Activated T-helper 2 cell treated with anti-CD3 and anti-CD28 coated beads, Interferon-gamma antibody, Interleukin-2, Interleukin-4, amounts not matched to agents 10 μg/mL and 5 μg/mL and 100 μg/mL, durations not matched to agents 14 hours and 24 hours and 36 hours (primary cell): ENCODE data around the gene SMAD4. TPM values are rescaled to one million over a fixed set of nuclear protein-coding genes. Genes with fewer than 3 reads are reported as not detected.

Experiments used
- DNase-seq: peaks from one replicate; pipeline ENCODE4 v3.0.0; 2021; ENCODE audit warnings: low spot score
- H3K27ac Mint-ChIP-seq: one replicate; pipeline ENCODE4 v1.8.0; 2021; ENCODE audit warnings: mixed read lengths
- H3K27me3 Mint-ChIP-seq: one replicate; pipeline ENCODE4 v1.8.0; 2021; ENCODE audit warnings: low read depth, mixed read lengths
- H3K36me3 Mint-ChIP-seq: one replicate; pipeline ENCODE4 v1.8.0; 2021; ENCODE audit warnings: low read depth, mixed read lengths
- H3K4me1 Mint-ChIP-seq: one replicate; pipeline ENCODE4 v1.8.0; 2021; ENCODE audit warnings: low read depth, mixed read lengths
- H3K4me3 Mint-ChIP-seq: one replicate; pipeline ENCODE4 v1.8.0; 2021; ENCODE audit warnings: low read depth, mild to moderate bottlenecking, moderate library complexity, mixed read lengths
- H3K9me3 Mint-ChIP-seq: one replicate; pipeline ENCODE4 v1.8.0; 2021; ENCODE audit warnings: mixed read lengths
- intact Hi-C: fragments of 100-400 bp; cut with micrococcal nuclease; formaldehyde crosslinking; loops from one replicate; pipeline ENCODE4 v1.15.1; 2023
- total RNA-seq: library from RNA; stranded (reverse); gene quantifications from 2 replicates; pipeline ENCODE4 v1.2.3, GENCODE V29; 2022

The SMAD4 gene
- total RNA-seq, 1 donor from 2014 or later: 73.0 TPM

- Mint-ChIP-seq H3K4me1 (peaks cover 39% of the 10 kb centered on the region), H3K9me3 (no peaks in the 10 kb centered on the region), H3K27me3 (no peaks in the 10 kb centered on the region), H3K4me3 (peak overlapping the region; percentile 96), H3K27ac (peak overlapping the region; percentile 92), H3K36me3 (peaks cover 33% of the 10 kb centered on the region)
- intact Hi-C loops: loop anchor here (2.0 kb wide), 1 partner anchor 61 kb away; the partner anchor contains the start of gene ELAC1
- no peak for DNase-seq
These were observed 677 bp upstream of the SMAD4 start for GRCh38 chr18:51029378-51029693.

GRCh38 chr18:51030537-51031258, 685 bp downstream of the SMAD4 start:
- peak overlapping the region; percentile 97 for H3K4me3 Mint-ChIP-seq
- peaks cover 41% of the 10 kb centered on the region for H3K36me3 Mint-ChIP-seq
- no peaks in the 10 kb centered on the region for H3K27me3 Mint-ChIP-seq
- no peaks in the 10 kb centered on the region for H3K9me3 Mint-ChIP-seq
- H3K27ac Mint-ChIP-seq: peak overlapping the region; percentile 77
- DNase-seq: peak; percentile 64
- H3K4me1 Mint-ChIP-seq: peaks cover 48% of the 10 kb centered on the region
- intact Hi-C loops: loop anchor here (1.0 to 5.0 kb wide), 4 partner anchors 21 to 750 kb away; partner anchors contain the start of gene MBD1

GRCh38 chr18:51032193-51032592, 2.2 kb downstream of the SMAD4 start:
- peak overlapping the region; percentile 97 for H3K4me3 Mint-ChIP-seq
- no peak for DNase-seq
- no peak overlapping the region for H3K27ac Mint-ChIP-seq
- intact Hi-C loops: loop anchor here (5.0 kb wide), 1 partner anchor 160 kb away; no protein-coding TSS in a partner anchor
- peaks cover 52% of the 10 kb centered on the region for H3K4me1 Mint-ChIP-seq
- no peaks in the 10 kb centered on the region for H3K27me3 Mint-ChIP-seq
- peaks cover 47% of the 10 kb centered on the region for H3K36me3 Mint-ChIP-seq
- H3K9me3 Mint-ChIP-seq: no peaks in the 10 kb centered on the region

DNA sequence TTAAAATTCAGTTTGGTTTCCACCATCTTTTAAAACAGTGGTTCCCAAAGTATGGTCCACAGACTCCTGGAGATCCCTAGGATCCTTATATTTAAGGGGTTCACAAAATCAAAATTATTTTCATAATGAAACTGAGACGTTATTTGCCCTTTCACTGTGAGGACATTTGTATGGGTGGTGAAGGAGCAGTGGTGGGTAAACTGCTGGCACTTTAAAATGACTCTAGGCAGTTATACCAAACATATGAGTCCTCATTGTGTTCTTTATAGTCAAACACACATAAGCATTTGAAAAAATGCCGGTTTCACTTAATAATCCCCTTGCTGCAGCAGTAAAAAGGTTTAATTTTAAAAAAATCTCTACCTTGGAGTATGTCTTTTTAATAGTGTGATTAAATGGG, 7.2 kb downstream of the SMAD4 start:
- no peaks in the 10 kb centered on the region for H3K27me3 Mint-ChIP-seq
- H3K9me3 Mint-ChIP-seq: no peaks in the 10 kb centered on the region
- no peak for DNase-seq
- intact Hi-C loops: no loop called here
- H3K4me1 Mint-ChIP-seq: peaks cover 44% of the 10 kb centered on the region
- no peak overlapping the region for H3K27ac Mint-ChIP-seq
- peaks cover 34% of the 10 kb centered on the region for H3K36me3 Mint-ChIP-seq
- no peak overlapping the region for H3K4me3 Mint-ChIP-seq

- no peak for DNase-seq
- intact Hi-C loops: no loop called here
- H3K27ac Mint-ChIP-seq: no peak overlapping the region
- H3K4me3 Mint-ChIP-seq: no peak overlapping the region
- H3K27me3 Mint-ChIP-seq: no peaks in the 10 kb centered on the region
- H3K4me1 Mint-ChIP-seq: peaks cover 39% of the 10 kb centered on the region
- H3K36me3 Mint-ChIP-seq: peaks cover 27% of the 10 kb centered on the region
- no peaks in the 10 kb centered on the region for H3K9me3 Mint-ChIP-seq
These were observed 8.1 kb downstream of the SMAD4 start for GRCh38 chr18:51038110-51038509.

DNA sequence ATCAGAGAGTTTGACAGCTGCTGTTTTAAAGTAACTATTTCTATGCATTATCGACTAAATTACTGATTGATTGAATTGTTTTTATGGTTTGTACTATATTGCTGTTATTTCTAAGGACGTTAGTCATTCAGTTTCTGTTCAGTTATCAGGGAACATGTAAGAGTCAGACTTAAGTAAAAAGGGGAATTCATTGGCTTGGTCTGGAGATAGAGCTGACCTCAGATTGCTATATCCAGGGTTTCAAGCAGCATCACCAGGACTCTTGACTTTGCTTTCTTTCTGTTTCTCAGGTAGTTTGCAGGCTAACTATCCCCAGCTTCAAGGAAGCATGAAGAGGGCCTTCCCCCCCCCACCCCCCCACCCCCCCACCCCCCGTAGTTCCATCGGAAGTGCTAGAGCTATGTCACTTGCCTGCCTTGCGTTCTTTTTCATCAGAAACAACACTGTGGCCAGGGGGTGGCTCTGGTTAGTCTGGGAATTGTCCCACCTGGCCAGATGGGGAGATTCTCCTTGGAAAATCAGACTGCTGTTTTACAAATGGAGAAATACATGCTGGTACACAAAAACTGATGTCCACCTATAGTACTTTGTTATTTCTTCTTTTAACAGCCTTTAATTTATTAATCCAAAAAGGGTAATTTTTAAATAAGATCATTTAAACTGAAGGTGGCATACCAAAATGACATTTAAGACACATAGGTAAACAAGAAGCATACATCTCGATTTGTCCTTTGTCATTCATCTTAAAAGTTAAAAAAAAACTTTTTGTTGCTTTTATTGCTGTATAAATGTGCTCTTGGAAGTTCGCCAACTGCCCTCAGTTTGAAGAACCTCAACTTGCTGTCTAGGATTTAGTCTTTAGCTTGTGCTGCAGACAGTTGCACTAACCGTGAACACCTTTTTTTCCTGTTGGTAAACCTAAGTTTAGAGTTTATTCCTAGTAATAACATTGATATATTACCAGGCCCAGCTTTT, 9.4 kb downstream of the SMAD4 start:
- H3K27me3 Mint-ChIP-seq: no peaks in the 10 kb centered on the region
- no peaks in the 10 kb centered on the region for H3K9me3 Mint-ChIP-seq
- peaks cover 38% of the 10 kb centered on the region for H3K4me1 Mint-ChIP-seq
- intact Hi-C loops: no loop called here
- no peak overlapping the region for H3K27ac Mint-ChIP-seq
- H3K36me3 Mint-ChIP-seq: peaks cover 17% of the 10 kb centered on the region
- DNase-seq: no peak
- no peak overlapping the region for H3K4me3 Mint-ChIP-seq

GRCh38 chr18:51041677-51042352, 11.8 kb downstream of the SMAD4 start:
- peaks cover 35% of the 10 kb centered on the region for H3K4me1 Mint-ChIP-seq
- H3K4me3 Mint-ChIP-seq: no peak overlapping the region
- intact Hi-C loops: no loop called here
- no peaks in the 10 kb centered on the region for H3K27me3 Mint-ChIP-seq
- H3K36me3 Mint-ChIP-seq: peaks cover 5% of the 10 kb centered on the region
- no peaks in the 10 kb centered on the region for H3K9me3 Mint-ChIP-seq
- DNase-seq: no peak
- no peak overlapping the region for H3K27ac Mint-ChIP-seq

DNA sequence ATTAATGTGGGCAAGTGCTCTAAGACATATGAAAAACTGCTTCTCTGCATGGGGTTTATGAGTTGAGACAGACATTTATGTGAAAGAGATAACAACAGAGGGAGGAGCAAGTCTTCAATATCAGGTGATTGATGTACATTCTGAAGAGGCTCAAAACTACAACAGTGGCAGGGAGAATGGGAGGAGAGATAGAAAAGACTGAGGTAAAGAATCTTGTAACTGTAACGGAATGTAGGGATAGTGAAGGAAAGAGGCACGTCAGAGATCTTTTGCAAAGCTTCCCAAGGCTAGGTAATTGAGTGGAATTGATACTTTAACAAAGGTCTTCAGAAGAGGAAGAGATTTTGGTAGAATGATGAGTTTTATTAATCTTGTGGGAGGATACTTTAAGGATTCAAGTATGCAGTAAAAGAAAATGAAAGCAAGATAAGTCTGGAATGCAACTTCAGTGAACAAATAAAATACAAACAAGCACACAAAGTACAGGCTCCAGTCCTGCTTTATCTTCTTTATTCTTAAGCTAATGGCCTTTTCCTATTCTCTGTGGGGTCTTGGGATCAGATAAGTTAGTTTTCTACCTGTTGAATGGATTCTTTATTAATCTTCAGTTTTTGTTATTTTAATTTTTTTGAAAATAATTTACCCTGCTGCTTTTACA, 15.0 kb downstream of the SMAD4 start:
- Mint-ChIP-seq H3K4me3 (no peak overlapping the region), H3K36me3 (peaks cover 23% of the 10 kb centered on the region), H3K27me3 (no peaks in the 10 kb centered on the region), H3K27ac (no peak overlapping the region), H3K4me1 (peaks cover 21% of the 10 kb centered on the region), H3K9me3 (no peaks in the 10 kb centered on the region)
- DNase-seq: no peak
- intact Hi-C loops: no loop called here

GRCh38 chr18:51048190-51048589, 18.2 kb downstream of the SMAD4 start:
- no peak for DNase-seq
- no peak overlapping the region for H3K27ac Mint-ChIP-seq
- H3K36me3 Mint-ChIP-seq: peaks cover 37% of the 10 kb centered on the region
- no peaks in the 10 kb centered on the region for H3K9me3 Mint-ChIP-seq
- no peaks in the 10 kb centered on the region for H3K27me3 Mint-ChIP-seq
- peaks cover 25% of the 10 kb centered on the region for H3K4me1 Mint-ChIP-seq
- no peak overlapping the region for H3K4me3 Mint-ChIP-seq
- intact Hi-C loops: no loop called here

GRCh38 chr18:51049137-51049536, 19.1 kb downstream of the SMAD4 start:
- intact Hi-C loops: no loop called here
- no peaks in the 10 kb centered on the region for H3K27me3 Mint-ChIP-seq
- DNase-seq: no peak
- no peaks in the 10 kb centered on the region for H3K9me3 Mint-ChIP-seq
- H3K4me1 Mint-ChIP-seq: peaks cover 32% of the 10 kb centered on the region
- no peak overlapping the region for H3K4me3 Mint-ChIP-seq
- no peak overlapping the region for H3K27ac Mint-ChIP-seq
- peaks cover 46% of the 10 kb centered on the region for H3K36me3 Mint-ChIP-seq

- H3K27ac Mint-ChIP-seq: peak overlapping the region; percentile 10
- no peaks in the 10 kb centered on the region for H3K27me3 Mint-ChIP-seq
- intact Hi-C loops: loop anchor here (1.0 to 5.0 kb wide), 4 partner anchors 20 to 231 kb away; partner anchors contain the start of genes ELAC1, ME2 and MRO
These were observed 21.2 kb downstream of the SMAD4 start for GRCh38 chr18:51051105-51051712.

GRCh38 chr18:51053814-51054213, 23.8 kb downstream of the SMAD4 start:
- Mint-ChIP-seq H3K36me3 (peaks cover 64% of the 10 kb centered on the region), H3K9me3 (no peaks in the 10 kb centered on the region), H3K27me3 (no peaks in the 10 kb centered on the region), H3K4me1 (peaks cover 29% of the 10 kb centered on the region), H3K4me3 (peak overlapping the region; percentile 43), H3K27ac (peak overlapping the region; percentile 85)
- intact Hi-C loops: loop anchor here (5.0 kb wide), 1 partner anchor 87 kb away; the partner anchor contains the start of gene ELAC1
- no peak for DNase-seq

More at GRCh38 chr18:51051105-51051712, 21.2 kb downstream of the SMAD4 start:
- Mint-ChIP-seq H3K4me3 (no peak overlapping the region), H3K9me3 (no peaks in the 10 kb centered on the region), H3K4me1 (peaks cover 26% of the 10 kb centered on the region), H3K36me3 (peaks cover 58% of the 10 kb centered on the region)
- DNase-seq: no peak
